Activated T-helper 9 cell treated with anti-CD3 and anti-CD28 coated beads, Interleukin-2, amount 50 U/mL, for 16 hours (primary cell): ENCODE results near the gene ZFYVE27.

Experiments
- DNase-seq: peaks from one replicate; pipeline ENCODE4 v3.0.0-alpha.2; 2020; ENCODE audit warnings: low read depth

The ZFYVE27 gene

DNA sequence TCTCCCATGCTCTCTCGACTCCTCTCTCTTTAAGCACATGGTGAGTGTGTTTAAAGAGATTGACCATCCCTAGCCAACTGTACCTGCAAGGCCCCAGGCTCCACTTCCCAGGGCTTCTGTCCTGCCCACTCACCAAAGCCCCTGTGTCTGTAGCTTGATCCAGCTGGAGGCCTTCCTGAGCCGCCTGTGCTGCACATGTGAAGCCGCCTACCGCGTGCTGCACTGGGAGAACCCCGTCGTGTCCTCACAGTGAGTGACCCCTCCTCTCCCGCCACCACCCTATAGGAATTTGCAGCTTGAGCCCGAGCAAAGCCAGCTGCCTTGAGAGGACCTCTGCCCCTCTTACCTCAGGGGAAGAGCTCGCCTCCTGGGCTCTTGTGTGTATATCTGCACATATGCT lies 11.2 kb downstream of the ZFYVE27 start:
- no peak for DNase-seq

DNA sequence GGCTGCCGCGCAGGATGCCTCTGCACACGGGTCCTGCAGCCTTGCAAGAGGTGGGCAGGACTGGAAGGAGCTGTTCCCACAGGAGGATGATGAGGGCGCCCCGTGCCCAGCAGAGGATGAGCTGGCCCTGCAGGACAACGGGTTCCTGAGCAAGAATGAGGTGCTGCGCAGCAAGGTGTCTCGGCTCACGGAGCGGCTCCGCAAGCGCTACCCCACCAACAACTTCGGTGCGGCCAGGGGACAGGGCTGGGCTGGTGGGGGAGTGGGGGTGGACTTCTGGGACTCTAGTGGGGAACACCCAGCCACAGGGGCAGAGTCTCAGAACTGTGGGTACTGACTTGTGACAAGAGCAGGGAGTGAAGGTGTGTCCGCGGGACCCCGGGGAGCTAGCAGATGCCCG lies 16.0 kb downstream of the ZFYVE27 start:
- no peak for DNase-seq

DNA sequence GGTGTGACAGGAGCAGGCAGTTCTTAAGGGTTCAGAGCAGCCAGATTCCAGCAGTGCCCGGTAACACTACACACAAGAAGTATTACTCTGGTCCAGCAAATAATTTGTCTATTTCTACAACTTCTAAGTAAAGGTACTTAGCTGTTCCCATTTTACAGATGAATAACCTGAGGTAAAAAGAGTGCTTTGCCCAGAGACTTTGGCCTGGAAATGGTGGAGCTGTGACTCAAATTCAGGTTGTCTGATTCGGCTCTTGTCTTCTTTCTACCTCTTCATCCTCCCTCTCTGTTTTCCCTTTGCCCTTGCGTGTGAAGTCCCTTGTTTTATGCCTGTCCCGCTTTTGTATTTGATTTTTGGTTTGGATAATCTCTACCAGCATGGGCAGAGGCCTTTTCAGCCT lies 17.8 kb downstream of the ZFYVE27 start:
- DNase-seq, result no peak

DNA sequence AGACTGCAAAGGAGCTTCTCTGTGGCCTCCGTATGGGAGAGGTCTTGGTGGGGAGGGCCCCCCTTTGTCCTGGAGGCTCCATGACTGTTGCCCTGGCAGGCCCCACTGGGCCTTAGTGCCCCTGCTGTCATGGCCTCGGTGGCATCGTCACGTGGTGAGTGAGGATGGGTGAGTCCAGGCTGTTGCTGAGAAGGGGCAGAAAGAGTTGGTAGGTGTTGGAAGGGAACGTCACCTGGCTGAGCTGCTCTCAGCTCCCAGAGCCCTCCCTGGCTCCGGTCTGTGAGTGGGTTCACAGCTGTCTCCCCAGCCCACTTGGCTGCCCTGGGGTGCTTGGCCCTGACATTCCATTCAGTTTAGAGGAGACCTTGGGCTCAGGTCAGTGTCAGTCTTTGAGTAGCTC lies 18.8 kb downstream of the ZFYVE27 start:
- DNase-seq, result no peak

DNA sequence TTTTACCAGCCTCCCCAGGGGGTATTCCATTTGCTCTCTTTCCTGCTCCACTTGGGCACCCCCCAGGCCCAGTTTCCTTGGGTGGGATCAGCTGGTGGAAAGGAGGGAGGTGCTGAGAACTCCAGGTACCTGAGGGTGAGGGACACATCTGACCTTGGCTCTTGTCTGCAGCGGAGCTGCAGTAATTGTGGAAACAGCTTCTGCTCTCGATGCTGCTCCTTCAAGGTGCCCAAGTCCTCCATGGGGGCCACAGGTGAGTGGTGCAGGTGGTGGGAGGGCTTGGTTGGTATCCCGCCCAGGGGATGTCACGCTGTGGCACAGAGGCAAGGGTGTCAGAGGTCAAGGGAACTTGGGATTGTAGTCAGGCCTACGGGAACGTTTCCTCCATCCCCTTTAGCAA lies 20.5 kb downstream of the ZFYVE27 start:
- no peak for DNase-seq

DNA sequence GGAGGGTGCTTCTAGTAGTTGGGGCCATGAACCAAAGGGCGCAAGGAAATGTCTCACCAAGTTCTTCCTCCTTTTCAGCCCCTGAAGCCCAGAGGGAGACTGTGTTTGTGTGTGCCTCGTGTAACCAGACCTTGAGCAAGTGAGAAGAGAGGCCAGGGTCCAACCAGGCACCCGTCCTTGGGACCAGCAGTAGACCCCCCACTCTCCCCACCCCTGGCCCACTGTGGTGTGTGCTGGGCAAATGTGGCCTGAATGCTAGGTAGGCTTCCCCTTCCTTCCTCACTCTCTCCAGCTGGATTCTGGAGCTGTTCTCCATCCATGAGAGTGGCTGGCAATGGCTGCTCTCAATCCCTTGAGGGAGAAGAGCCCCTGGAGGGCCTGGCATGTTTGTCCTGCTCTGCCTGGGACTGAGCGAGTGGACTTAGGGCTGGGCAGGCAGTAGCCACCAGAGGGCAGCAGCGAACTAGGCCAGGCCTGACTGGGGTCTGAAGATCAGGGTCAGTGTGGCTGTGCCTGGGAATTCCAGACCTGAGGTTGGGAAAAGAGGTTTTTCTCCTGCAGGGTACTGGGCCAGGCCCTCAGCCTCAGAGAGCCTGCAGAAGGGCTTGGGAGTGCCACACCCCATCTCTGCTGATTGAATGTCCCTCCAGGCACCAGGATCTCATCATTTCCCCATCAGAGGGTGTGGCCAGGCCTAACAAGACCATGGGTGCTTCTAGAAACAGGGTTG lies 22.4 kb downstream of the ZFYVE27 start:
- peak; percentile 12 for DNase-seq

DNA sequence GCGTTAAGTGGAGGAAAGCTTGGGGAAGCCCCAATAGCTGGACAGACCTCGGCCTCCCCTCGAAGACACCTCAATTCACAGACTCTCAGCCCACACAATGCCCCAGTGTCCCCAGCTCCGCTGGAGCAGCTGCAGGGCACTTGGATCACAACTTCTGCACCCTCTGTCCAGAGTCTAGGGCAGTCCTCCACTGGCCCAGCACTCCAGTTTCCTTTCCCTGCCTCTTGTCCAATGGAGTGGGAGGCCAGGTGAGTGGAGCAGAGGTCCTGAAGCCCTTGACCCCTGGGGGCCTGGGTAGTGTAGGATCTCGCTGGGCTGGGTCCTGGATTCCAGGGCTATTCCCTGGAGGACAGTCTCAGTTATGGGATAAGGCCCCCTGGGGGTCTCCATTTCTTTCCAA lies 23.0 kb downstream of the ZFYVE27 start:
- no peak for DNase-seq

DNA sequence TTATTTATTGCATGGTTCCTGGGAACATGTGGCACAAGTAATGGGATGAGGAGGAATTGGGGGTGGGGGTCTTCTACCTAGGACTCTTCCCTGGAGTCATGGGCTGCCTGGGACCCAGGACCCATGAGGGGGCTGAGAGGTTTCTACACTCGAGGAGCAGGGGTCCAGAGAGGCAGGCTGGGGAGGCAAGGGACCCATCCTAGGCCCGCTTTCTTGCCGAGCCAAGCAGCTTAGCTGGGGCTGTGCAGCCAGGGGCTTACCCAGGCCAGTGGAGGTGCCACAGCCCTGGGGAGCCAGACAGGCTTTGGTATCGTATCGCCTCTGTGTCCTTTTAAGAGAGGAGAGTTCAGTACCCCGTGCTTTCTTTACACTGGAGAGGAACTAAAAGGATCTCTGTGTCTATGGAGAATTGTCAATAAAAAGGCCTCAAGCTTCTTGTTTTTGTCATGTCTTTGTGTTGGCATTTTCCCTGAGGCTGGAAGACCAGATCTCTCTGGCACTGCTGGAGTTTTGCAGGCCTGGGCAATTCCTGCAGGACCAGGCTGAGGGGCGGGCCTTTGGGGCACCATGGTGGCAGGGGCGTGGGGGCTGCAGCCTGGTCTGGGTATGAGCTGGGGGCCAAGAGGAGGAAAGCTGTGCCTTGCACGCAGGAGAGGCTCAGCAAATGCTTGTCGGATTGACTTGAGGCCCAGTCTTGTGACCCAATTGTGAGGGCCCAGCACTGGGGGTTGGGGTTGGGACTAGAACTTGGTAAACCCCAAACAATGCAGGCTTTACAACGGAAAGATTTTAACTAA lies 23.7 kb downstream of the ZFYVE27 start:
- DNase-seq, result no peak

DNA sequence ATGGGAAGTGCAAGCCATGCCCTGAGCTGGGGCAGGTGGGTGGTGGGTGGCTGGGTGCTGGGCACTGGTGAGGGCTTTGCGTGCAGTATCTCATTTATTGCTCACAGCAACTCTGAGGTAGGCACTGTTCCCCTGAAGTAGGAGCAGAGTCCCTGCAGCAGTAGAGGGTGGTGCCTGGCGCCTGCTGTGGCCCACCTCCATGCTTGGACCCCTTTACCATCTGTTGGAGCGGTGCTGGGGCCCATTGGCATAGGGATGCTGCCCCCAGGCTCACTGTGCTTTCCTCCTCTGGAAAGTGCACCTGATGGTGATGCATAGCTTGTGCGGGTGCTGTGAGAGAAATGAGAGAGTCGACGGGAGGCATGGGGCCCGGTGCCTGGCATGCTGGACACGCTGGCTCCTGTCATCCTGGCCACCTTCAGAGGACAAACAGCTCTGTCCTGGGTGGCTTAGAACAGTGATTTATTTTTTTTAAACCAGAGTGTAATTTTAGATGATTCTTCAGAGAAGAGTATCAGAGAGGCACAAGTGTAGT lies 24.5 kb downstream of the ZFYVE27 start:
- DNase-seq, result no peak

DNA sequence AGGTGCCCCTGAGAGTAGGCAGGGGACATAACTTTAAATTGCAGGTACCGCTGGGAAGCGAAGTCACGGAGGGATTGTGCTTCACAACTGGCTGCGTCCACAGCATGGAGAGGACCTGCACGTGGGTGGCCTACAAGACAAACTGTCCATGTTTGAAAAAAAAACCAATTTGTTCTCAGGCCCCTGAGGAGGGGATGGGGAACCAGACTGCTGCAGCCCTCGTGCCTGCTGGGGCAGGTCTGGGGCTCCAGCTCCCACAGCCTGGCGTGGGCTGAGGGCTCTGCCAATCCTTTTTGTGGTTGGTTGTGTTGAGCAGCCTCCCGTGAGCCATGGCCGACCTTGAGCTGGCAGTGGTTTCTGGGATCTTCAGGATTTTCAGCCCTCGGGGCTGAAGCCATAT lies 25.1 kb downstream of the ZFYVE27 start:
- DNase-seq, result no peak

DNA sequence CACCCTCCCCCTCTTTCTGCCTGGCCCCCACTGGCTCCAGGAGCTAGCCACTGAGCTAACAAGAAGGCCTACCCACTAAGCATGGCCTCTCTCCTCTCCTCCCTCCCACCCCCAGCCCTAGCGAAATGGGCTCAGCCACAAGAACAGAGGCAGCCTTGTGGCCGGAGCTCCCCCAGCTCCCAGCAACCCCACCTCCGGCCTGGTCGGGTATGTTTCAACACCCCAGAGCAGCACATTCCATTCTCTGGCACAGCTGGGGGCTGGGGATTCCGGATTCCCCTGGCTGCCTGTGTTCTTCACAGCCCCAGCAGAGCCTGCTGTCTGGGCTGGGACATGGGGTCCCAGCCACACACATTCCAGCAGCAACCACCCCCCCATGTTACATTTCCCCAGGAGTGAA lies 25.9 kb downstream of the ZFYVE27 start:
- no peak for DNase-seq

DNA sequence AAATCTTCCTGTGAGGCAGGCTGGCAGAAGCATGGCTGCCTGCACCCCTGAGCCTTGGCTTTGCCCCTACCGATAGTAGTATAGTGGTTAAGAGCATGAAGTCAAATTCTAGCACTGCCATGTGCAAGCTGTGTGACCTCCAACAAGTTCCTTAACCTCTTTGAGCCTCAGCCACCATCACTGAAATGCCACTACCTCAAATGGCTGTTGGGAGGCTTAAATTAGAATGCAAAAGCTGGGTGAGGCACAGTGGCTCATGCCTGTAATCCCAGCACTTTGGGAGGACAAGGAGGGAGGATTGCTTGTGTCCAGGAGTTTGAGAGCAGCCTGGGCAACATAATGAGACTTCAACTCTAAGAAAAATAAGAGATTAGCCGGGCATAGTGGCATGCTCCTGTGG lies 26.5 kb downstream of the ZFYVE27 start:
- no peak for DNase-seq

DNA sequence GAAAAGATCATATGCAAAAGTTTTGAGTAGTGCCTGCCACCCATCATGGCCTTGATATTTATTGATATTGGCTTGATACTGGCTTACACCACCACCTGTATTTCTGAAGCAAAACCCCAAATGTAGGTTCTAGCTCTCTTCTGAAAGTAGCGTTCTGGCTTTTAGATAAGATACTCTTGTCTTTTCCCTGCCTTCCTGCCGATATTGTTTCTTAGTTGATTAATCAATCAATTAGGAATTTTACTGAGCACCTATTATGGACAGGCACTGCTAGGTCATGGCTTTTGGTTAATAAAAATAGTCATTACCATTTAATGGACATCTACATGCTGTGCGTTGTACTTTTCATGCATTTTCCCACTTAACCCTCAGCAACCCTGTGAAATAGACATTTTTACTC lies 27.0 kb downstream of the ZFYVE27 start:
- no peak for DNase-seq

DNA sequence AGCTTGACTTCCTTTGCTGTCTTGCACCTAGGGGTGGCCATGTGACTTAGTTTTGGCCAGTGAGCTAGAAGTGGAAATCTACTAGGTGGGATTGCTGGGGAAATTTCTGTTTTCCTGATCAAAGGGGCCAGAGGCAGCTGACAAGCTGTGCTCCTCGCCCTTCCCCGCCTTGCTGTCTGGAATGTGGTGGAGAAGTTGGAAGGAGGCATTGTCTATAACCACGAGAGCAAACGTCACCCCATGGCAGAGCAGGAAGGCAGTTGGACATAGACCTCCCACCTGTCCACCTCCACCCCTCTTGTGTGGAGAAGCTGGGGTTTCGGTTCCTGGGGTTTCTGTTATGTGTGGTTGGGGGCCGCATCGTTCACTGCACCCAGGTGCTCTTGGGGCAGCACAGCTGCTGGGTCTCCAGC lies 27.6 kb downstream of the ZFYVE27 start:
- no peak for DNase-seq

DNA sequence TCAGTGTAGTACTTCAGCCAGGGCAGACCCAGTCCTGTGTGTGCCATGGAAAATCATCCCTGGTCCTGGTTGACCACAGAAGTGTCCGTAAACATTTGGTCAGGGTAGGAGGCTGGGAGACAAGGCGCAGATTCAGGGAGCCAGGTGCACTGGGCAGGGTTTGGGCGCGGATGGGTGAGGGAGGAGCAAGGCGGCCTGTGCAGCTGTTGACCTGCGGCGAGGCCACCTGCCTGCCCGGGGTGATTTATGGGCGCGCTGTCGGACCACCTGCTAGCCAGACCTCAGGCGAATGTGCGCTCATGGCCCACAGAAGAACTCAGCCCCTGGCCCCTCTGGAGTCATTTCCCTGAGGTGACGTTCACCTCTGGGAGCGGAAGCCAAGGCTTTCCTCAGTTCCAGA lies 28.3 kb downstream of the ZFYVE27 start:
- no peak for DNase-seq

DNA sequence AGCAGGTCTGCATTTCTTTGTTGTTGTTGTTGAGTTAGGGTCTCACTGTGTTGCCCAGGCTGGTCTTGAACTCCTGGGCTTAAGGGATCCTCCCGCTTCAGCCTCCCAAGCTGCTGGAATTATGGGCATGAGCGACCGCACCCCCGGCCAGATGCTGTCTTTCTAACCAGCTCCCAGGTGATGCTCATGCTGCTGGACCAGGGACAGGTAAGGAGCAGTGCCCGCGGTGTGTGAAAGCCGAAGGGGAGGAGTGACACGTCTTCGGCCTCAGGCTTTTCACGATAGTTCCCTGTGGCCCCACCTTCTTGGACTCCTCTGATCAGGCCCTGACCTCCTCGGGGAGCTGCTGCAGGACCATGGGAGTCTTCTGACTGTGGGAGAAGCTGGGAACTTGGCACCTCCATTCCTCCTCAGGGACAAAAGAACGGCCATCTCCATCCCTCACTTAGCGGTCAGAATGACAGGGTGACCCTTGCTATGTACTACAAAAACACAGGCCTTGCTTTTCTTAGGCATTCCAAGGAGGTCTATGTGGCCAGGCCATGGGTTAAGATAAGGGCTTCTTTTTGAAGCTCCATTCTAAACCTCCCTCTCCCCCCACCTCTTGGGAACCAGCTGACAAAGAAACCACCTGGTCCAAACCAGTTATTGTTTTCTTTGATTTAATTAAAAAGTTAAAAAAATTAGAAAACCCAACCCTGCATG lies 29.3 kb downstream of the ZFYVE27 start:
- no peak for DNase-seq

DNA sequence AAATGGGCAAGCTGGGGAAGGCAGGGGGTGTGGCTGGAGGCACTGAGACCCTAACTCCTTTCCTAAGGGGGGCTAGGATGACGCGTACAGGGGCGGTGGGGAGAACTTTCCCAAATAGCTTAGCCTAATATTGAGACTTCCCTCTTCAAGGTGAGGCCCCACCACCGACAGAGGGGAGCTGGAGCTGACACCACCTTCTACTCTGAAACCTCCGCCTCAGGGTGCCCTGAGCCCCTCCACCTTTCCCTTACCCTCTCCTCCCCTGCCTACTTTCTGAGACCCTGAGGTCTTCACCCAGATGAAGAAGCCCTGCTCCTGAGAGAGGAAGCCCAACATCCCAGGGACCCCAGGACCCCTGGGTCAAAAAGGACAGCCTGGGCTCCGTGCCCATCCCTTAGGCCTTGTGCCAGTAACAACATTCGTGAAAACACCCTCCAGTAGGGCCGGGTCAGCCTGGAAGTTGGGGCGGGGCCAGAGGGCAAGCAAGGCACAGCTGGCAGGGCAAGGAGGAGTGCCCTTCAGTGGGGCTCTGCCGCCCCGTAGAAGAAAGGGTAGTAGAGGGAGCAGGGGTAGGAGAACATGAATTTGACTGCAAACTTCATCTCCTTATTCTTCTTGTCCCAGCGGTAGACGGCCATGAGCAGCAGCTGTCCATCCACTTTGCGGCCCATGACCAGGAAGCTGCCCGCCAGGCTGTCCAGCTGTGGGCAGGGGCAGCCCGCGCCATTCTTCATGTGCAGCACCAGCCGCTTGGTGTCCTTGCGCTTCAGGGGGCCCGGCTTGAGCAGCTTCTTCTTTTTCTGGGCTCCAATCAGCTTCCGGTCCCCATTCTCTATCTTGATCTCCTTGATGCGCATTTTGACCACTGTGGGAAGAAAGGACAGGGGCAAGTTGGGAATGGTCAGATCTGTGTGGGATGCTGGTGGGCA lies 30.3 kb downstream of the ZFYVE27 start:
- no peak for DNase-seq

DNA sequence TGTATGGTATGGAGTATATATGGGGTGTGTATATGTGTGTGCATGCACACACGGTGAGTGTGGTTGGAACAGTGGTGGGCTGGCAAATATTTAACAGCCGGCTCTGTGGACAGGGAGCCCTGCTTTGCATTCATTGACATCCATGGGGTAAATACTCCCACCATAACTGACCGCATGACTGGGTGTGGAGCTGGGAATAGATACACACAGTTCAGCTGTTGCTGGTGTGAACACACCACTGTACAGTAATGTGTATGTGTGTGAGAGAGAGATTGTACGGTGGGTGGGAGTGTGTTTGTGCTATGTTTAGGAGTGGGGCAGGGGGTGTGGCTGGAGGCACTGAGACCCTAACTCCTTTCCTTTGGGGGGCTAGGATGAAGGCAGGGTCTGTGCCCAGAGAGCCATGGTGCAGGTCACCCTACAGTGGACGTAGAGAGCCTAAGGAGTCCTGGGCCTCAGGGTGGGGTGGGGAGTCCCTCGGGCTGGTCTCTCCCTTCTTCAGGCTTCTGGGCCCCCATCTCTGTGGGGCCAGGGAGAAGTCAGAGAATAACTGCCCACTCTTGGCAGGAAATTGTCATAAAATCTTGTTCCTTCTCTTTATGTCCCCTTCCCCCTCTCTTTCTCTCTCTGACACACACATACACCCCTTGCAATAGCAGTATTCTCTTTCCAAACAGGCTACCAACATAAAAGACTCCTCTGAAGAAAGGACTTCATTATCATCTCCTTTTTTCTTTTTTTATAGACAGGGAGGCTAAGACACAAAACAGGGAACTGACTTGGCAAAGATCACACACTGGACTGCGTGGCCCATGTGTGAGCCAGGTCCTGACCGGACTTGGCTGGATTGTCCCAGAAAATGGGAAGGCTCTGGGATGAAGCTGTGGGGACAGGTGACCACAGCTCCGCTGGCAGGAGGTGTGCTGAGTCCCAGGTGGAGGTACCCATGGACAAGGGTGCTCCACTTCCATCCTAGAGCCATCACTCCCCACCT lies 31.7 kb downstream of the ZFYVE27 start:
- DNase-seq, result no peak

DNA sequence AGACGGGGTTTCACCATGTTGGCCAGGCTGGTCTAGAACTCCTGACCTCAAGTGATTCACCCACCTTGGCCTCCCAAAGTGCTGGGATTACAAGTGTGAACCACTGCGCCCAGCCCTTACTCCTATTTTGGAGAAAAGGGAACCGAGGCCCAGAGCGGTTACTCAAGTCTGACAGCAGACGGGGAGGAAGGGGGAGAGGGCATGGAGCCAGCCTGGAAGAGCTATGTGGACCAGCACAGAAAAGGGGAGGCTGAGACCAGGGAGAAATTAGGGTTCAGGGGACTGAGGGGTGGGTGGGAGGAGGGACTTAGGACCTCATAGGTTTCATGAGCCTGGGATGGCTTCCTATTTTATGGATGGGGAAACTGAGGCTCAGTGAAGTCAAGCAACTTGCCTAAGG lies 33.3 kb downstream of the ZFYVE27 start:
- DNase-seq, result no peak
